SK-N-DZ (cell line): ENCODE data around the gene NELFA.

ENCODE experiments used
- DNase-seq: peaks from one replicate; pipeline ENCODE4 v3.0.0-alpha.2; 2015; ENCODE audit warnings: low spot score
- small RNA-seq, 2 experiments: library from RNA; depleted of rRNA; stranded (forward); fragments of <200 nt; gene quantifications; one replicate each; pipeline ENCODE3, GENCODE V24; 2014

The NELFA gene

DNA sequence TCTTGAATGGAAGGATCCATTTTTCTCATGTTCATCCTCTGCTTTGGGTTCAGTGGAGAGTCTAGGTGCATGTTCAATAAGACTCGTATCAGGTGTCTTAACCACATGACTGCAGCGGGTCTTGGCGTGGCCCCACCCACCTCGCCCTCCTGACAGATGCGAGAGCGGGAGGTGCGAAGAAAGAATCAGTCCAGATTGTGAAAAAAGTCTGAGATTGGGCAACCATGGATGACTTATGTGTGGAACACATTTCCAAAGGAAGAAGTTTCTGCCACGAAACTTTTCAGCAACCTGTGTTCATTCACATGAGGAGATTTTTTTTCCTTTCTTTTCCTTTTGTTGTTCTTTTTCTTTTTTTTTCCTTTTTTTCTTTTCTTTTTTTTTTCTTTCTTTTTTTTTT is 70.7 kb downstream of the NELFA start:
- DNase-seq, result no peak

DNA sequence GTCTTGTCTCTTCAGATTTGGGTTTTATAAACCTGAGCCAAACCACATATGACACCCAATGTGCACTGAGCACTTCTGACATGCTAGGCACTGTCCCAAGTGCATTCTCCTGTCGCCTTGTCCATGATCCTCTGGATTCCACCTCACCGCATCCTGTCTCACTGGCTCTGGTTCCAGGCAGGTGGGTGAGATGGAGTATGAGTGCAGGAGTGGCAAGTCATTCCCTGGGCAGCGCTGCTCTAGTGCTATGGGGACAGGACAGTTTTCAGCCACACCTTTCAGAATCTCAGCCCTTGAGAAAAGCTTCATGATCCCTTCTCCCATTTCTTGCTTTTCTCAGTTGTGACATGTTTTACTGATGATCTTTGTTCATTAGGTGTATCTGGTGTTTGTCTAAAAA is 71.2 kb downstream of the NELFA start:
- no peak for DNase-seq

DNA sequence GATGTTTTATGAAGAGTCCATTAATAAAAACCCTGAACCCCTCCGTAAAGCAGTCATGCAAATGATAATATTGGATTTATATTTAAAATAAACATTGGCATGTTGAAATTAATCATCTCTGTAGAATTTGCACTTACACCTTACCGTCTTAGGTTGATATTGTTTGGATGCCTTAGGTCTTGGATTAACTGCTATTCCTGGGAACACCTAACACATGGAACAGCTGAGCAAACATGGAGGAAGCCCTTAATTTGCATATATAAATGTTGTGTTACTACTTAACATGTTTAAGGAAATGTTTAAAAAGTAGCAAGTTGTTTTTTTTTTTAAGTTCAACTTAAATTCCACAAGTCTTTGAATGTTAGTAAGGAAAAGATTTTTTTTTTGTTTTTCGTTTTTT is 75.1 kb downstream of the NELFA start:
- no peak for DNase-seq

GRCh38 chr4:1932736-1933135 is 76.0 kb downstream of the NELFA start:
- no peak for DNase-seq

Small RNA genes lying within 50 kb of the gene (small RNA-seq; reads per million reads assigned to genes)
- gene SCARNA22, result 132 to 188 reads per million in 2 experiments
